Pulmonary artery endothelial cell (primary cell): ENCODE measurements around the gene ENG. TPM values are rescaled to one million over a fixed set of nuclear protein-coding genes. Genes with fewer than 3 reads are reported as not detected.
A peak's percentile ranks its signal among the peaks of the same experiment; 100 is the strongest.
"Not testable (repeated sequence)": the region's sequence is repeated elsewhere in the genome, so short reads cannot be mapped to it uniquely, and the experiment has no call there.

ENCODE experiments used
- DNase-seq: peaks from one replicate; pipeline ENCODE4 v3.0.0-alpha.2; 2011; ENCODE audit warnings: low read depth, low spot score
- total RNA-seq: library from RNA; depleted of rRNA; stranded (reverse); fragments of >200 nt; gene quantifications from 2 replicates; pipeline ENCODE4 v1.2.3, GENCODE V29; 2014

ENG gene
- total RNA-seq, 1 donor from 2014 or later = 49.5 TPM

GRCh38 chr9:127845619-127846018, 8.8 kb downstream of the ENG start:
- DNase-seq = not testable (repeated sequence)

GRCh38 chr9:127844821-127845359, 9.6 kb downstream of the ENG start:
- peak; percentile 80 for DNase-seq

GRCh38 chr9:127841087-127841835, 13.2 kb downstream of the ENG start:
- no peak for DNase-seq

- DNase-seq = peak; percentile 97
Measured at GRCh38 chr9:127838375-127839078, 15.9 kb downstream of the ENG start.

GRCh38 chr9:127837346-127837745, 17.1 kb downstream of the ENG start:
- no peak for DNase-seq

GRCh38 chr9:127836561-127836960, 17.9 kb downstream of the ENG start:
- DNase-seq = not testable (repeated sequence)

GRCh38 chr9:127835991-127836516, 18.4 kb downstream of the ENG start:
- DNase-seq = no peak

GRCh38 chr9:127833555-127833954, 20.9 kb downstream of the ENG start:
- no peak for DNase-seq

GRCh38 chr9:127832248-127832647, 22.2 kb downstream of the ENG start:
- no peak for DNase-seq

GRCh38 chr9:127829205-127829906, 25.1 kb downstream of the ENG start:
- no peak for DNase-seq

GRCh38 chr9:127828262-127829031, 26.0 kb downstream of the ENG start:
- no peak for DNase-seq

- no peak for DNase-seq
Measured at GRCh38 chr9:127826253-127826913, 28.1 kb downstream of the ENG start.

GRCh38 chr9:127825319-127826051, 29.0 kb downstream of the ENG start:
- no peak for DNase-seq

GRCh38 chr9:127822108-127822507, 32.4 kb downstream of the ENG start:
- DNase-seq = no peak

GRCh38 chr9:127818574-127818973, 35.9 kb downstream of the ENG start:
- no peak for DNase-seq

GRCh38 chr9:127817881-127818434, 36.5 kb downstream of the ENG start:
- DNase-seq = no peak

GRCh38 chr9:127816728-127817127, 37.7 kb downstream of the ENG start:
- DNase-seq = no peak

- no peak for DNase-seq
Measured at GRCh38 chr9:127816362-127816725, 38.1 kb downstream of the ENG start.
